HCT116 (cell line): Measurements from ENCODE around the gene CHRNE. TPM values are rescaled to one million over a fixed set of nuclear protein-coding genes. Genes with fewer than 3 reads are reported as not detected.

Experiments
- ATAC-seq: fragments of 200-7000 bp; cut with Tn5 transposase; 2 replicates; pipeline ENCODE4 v1.9.1; 2020; ENCODE audit warnings: mild to moderate bottlenecking, moderate library complexity
- BruUV-seq: library from RNA; stranded (reverse); fragments of 400-500 nt; replicated peaks from 2 replicates; lab custom pipeline; 2021; lab: Mats Ljungman, UMichigan
- CTCF ChIA-PET: fragments of 300-600 bp; sonication (Branson Sonifier 250); formaldehyde crosslinking; loops from one replicate; lab custom pipeline; 2021; ENCODE audit warnings: antibody characterized with exemption; lab: Charles Lee
- POLR2A ChIA-PET: fragments of 300-600, 350-600 bp; sonication (Branson Sonifier 250); formaldehyde crosslinking; loops from one replicate; lab custom pipeline; 2021; ENCODE audit warnings: antibody characterized with exemption; lab: Charles Lee
- RAD21 ChIA-PET, 2 experiments: fragments of 300-600 bp; sonication (Branson Sonifier 250); formaldehyde crosslinking; loops; one replicate each; lab custom pipeline; 2023; ENCODE audit warnings: low total read pairs in 2 of 2; ENCODE audit not compliant: uncharacterized antibody in 2 of 2, unreplicated experiment in 2 of 2, low non-redundant PET in 1 of 2; lab: Charles Lee
- DNase-seq: peaks from one replicate; pipeline ENCODE4 v3.0.0-alpha.2; 2010; ENCODE audit warnings: low read depth, low spot score
- H2AFZ ChIP-seq: fragments of 200-600 bp; shearing (Covaris generic), sonication (generic); 2 replicates; pipeline ENCODE4 v1.6.1; 2017; ENCODE audit warnings: low read depth, mixed run types, mixed read lengths, antibody characterized with exemption, low read length; ENCODE audit not compliant: poor library complexity, severe bottlenecking
- H3K27ac ChIP-seq: 2 replicates; pipeline ENCODE4 v1.5.1; 2012; ENCODE audit warnings: low read depth, low read length
- H3K27me3 ChIP-seq: fragments of 200-600 bp; sonication (generic); 2 replicates; pipeline ENCODE4 v1.6.1; 2016; ENCODE audit warnings: mixed run types, low read length, mixed read lengths; ENCODE audit not compliant: insufficient read depth
- H3K36me3 ChIP-seq, 2 experiments: fragments of 200-500 bp in 1 of 2; fragments of 200-600 bp in 1 of 2; sonication (Bioruptor generic) in 1 of 2; sonication (generic) in 1 of 2; 2 replicates each; pipeline versions ENCODE4 v1.5.1 to v1.6.1; 2014 to 2016; ENCODE audit warnings: low read length in 2 of 2, inconsistent platforms in 1 of 2, mixed read lengths in 1 of 2, mixed run types in 1 of 2; ENCODE audit not compliant: insufficient read depth in 2 of 2, control insufficient read depth in 1 of 2
- H3K4me1 ChIP-seq, 2 experiments: fragments of 200-600 bp in 1 of 2; sonication (generic) in 1 of 2; 2 replicates each; pipeline versions ENCODE4 v1.5.1 to v1.6.1; 2012 to 2017; ENCODE audit warnings: low read length in 2 of 2, inconsistent platforms in 1 of 2, mild to moderate bottlenecking in 1 of 2, mixed read lengths in 1 of 2, mixed run types in 1 of 2, moderate library complexity in 1 of 2; ENCODE audit not compliant: insufficient read depth in 2 of 2, control insufficient read depth in 1 of 2
- H3K4me2 ChIP-seq: fragments of 200-600 bp; sonication (generic); 2 replicates; pipeline ENCODE4 v1.6.1; 2017; ENCODE audit warnings: mixed run types, low read length, mixed read lengths
- H3K4me3 ChIP-seq, 2 experiments: fragments of 200-600 bp in 1 of 2; sonication (generic) in 1 of 2; replicated peaks in 1 of 2; 2 replicates each; pipeline ENCODE4 v1.5.1; 2011 to 2016; ENCODE audit warnings: low read length in 2 of 2, control low read depth in 1 of 2, low read depth in 1 of 2, mild to moderate bottlenecking in 1 of 2, mixed read lengths in 1 of 2, mixed run types in 1 of 2
- H3K79me2 ChIP-seq: fragments of 200-600 bp; sonication (generic); 2 replicates; pipeline ENCODE4 v1.6.1; 2017; ENCODE audit warnings: mild to moderate bottlenecking, mixed run types, low read length, moderate library complexity, mixed read lengths; ENCODE audit not compliant: insufficient read depth
- H3K9ac ChIP-seq: fragments of 200-600 bp; sonication (generic); 2 replicates; pipeline ENCODE4 v1.6.1; 2016; ENCODE audit warnings: low read length, mixed read lengths
- H3K9me2 ChIP-seq: fragments of 200-600 bp; sonication (generic), shearing (Covaris generic); 2 replicates; pipeline ENCODE4 v1.6.1; 2017; ENCODE audit warnings: mixed run types, mild to moderate bottlenecking, moderate library complexity; ENCODE audit not compliant: insufficient read depth
- H3K9me3 ChIP-seq, 2 experiments: fragments of 200-500 bp in 1 of 2; fragments of 200-600 bp in 1 of 2; sonication (Bioruptor generic) in 1 of 2; sonication (generic) in 1 of 2; 2 replicates each; pipeline ENCODE4 v1.6.1; 2014 to 2017; ENCODE audit warnings: low read length in 2 of 2, mixed read lengths in 2 of 2, inconsistent platforms in 1 of 2, low read depth in 1 of 2, mild to moderate bottlenecking in 1 of 2, mixed run types in 1 of 2, moderate library complexity in 1 of 2; ENCODE audit not compliant: control insufficient read depth in 1 of 2, insufficient read depth in 1 of 2
- H4K20me1 ChIP-seq: fragments of 200-600 bp; sonication (generic), shearing (Covaris generic); 2 replicates; pipeline ENCODE4 v1.6.1; 2017; ENCODE audit warnings: mixed run types, mild to moderate bottlenecking, moderate library complexity; ENCODE audit not compliant: insufficient read depth
- CEBPB ChIP-seq: IDR thresholded peaks from 2 replicates; pipeline ENCODE4 v1.6.1; 2012; ENCODE audit warnings: low read depth
- CTCF ChIP-seq, 3 experiments: fragments of 200-600 bp in 1 of 3; sonication (generic) in 1 of 3; IDR thresholded peaks in 2 of 3; conservative IDR thresholded peaks in 1 of 3; 2 replicates each; pipeline ENCODE4 v1.5.1; 2012 to 2017; ENCODE audit warnings: low read depth in 2 of 3, low read length in 2 of 3, antibody characterized with exemption in 1 of 3, borderline replicate concordance in 1 of 3, control low read depth in 1 of 3, mild to moderate bottlenecking in 1 of 3, mixed read lengths in 1 of 3, mixed run types in 1 of 3, moderate library complexity in 1 of 3; ENCODE audit not compliant: insufficient read depth in 1 of 3
- ELF1 ChIP-seq: IDR thresholded peaks from 2 replicates; pipeline ENCODE4 v1.6.1; 2012; ENCODE audit warnings: low read depth, borderline replicate concordance
- EZH2 ChIP-seq: fragments of 200-600 bp; sonication (generic); IDR thresholded peaks from 2 replicates; pipeline ENCODE4 v1.6.1; 2017; ENCODE audit warnings: antibody characterized with exemption, mixed run types
- JUND ChIP-seq: IDR thresholded peaks from 2 replicates; pipeline ENCODE4 v1.6.1; 2012
- POLR2A ChIP-seq: IDR thresholded peaks from 2 replicates; pipeline ENCODE4 v1.7.0; 2011; ENCODE audit warnings: borderline replicate concordance; ENCODE audit not compliant: insufficient read depth, insufficient read length; ENCODE audit errors: extremely low read depth
- POLR2AphosphoS5 ChIP-seq: IDR thresholded peaks from 2 replicates; pipeline ENCODE4 v1.6.1; 2011; ENCODE audit warnings: mild to moderate bottlenecking, low read depth, low read length, moderate library complexity
- RAD21 ChIP-seq: IDR thresholded peaks from 2 replicates; pipeline ENCODE4 v1.6.1; 2012; ENCODE audit warnings: low read depth, mild to moderate bottlenecking
- SP1 ChIP-seq: IDR thresholded peaks from 2 replicates; pipeline ENCODE4 v1.6.1; 2012; ENCODE audit warnings: low read depth
- YY1 ChIP-seq: IDR thresholded peaks from 2 replicates; pipeline ENCODE4 v1.6.1; 2011; ENCODE audit warnings: low read length, low read depth, moderate library complexity, mild to moderate bottlenecking; ENCODE audit not compliant: insufficient replicate concordance; ENCODE audit errors: extremely low read depth
- ZBTB33 ChIP-seq: IDR thresholded peaks from 2 replicates; pipeline ENCODE4 v1.6.1; 2011; ENCODE audit warnings: mild to moderate bottlenecking, low read length, moderate library complexity; ENCODE audit not compliant: insufficient replicate concordance; ENCODE audit errors: extremely low read depth
- ZNF274 ChIP-seq: fragments of 200-500 bp; sonication (Bioruptor generic); IDR thresholded peaks from 2 replicates; pipeline ENCODE4 v1.6.1; 2014; ENCODE audit warnings: mild to moderate bottlenecking, low read depth, low read length, inconsistent platforms
- intact Hi-C: fragments of 100-400 bp; cut with micrococcal nuclease; formaldehyde crosslinking; loops from 2 replicates; pipeline ENCODE4 v1.10.0; 2022
- total RNA-seq: library from RNA; stranded (reverse); gene quantifications from one replicate; pipeline ENCODE4 v1.2.1, GENCODE V29; 2021; ENCODE audit not compliant: unreplicated experiment
- TF ChIP-seq, protein P1 (sequence below): IDR thresholded peaks from 2 replicates; pipeline ENCODE4 v1.6.1; 2012
- TF ChIP-seq, protein P2 (sequence below): IDR thresholded peaks from 2 replicates; pipeline ENCODE4 v1.6.1; 2012

The CHRNE gene
- total RNA-seq, 1 experiment from 2014 or later = 0.30 TPM

- TF ChIP-seq ELF1 (no peak), ZNF274 (no peak), RAD21 (no peak)
These were observed 15.3 kb downstream of the CHRNE start (continued) for GRCh38 chr17:4887581-4887980.

DNA sequence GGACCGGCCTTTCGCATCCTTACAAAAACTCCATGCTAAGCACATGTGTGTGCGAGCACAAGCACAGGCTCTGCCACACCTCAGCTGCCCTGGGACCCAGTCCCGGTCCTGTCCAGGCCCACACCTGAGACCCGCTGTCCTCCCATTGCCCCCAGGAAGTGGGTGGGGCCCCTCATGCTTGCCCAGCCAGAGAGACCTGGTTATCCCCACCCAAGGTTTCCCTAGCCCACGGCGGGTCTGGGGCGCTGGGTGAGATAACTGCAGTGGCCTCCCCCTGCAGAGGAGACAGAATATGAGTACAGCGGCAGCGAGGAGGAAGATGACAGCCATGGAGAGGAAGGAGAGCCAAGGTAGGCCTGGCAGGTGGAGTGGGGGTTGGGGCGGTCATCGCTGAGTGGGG, 16.1 kb downstream of the CHRNE start:
- Histone ChIP-seq H3K27me3 (no peaks in the 10 kb centered on the region), H3K9ac (no peak overlapping the region), H3K9me2 (no peaks in the 10 kb centered on the region), H3K27ac (no peak overlapping the region), H4K20me1 (no peaks in the 10 kb centered on the region), H3K9me3 (no peaks in the 10 kb centered on the region), H3K4me2 (no peak overlapping the region), H3K36me3 (peaks cover 26 to 29% of the 10 kb centered on the region in 2 experiments), H3K79me2 (no peaks in the 10 kb centered on the region), H3K4me1 (no peaks in the 10 kb centered on the region), H2AFZ (no peak overlapping the region), H3K4me3 (no peak overlapping the region)
- no TSS peak for BruUV-seq
- TF ChIP-seq ELF1 (no peak), ZNF274 (no peak), POLR2AphosphoS5 (no peak), CEBPB (no peak), JUND (no peak), EZH2 (no peak), YY1 (no peak)
- TF ChIP-seq, protein P1, sequence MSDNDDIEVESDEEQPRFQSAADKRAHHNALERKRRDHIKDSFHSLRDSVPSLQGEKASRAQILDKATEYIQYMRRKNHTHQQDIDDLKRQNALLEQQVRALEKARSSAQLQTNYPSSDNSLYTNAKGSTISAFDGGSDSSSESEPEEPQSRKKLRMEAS = no peak
- ChIA-PET RAD21 (no interaction called here), CTCF (no interaction called here), POLR2A (no interaction called here)
- ATAC-seq = no peak
- intact Hi-C loops = loop anchor here (10.0 kb wide), 1 partner anchor 52 kb away; the partner anchor contains the start of gene MINK1
- no peak for DNase-seq

DNA sequence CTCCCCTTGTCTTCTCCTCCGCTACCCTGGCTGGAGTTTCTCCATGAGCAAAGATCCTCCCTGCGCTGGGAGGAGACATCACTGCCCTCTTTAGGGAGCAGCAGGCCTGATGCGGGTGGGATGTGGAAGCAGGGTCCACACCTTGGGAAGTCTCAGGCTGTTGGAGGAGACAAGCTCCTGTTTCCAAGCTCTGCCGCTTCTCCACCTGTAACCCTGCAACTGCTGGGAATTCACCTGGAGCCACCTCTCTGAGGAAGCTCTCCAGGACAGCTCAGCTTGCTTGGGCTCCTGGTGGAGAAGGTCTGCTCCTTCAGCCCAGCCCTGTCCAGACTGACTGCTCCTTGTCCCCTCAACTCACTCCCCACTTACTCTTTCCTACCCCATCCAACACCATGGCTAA, 18.4 kb downstream of the CHRNE start:
- POLR2A ChIA-PET = no interaction called here
- intact Hi-C loops = loop anchor here (10.0 kb wide), 1 partner anchor 50 kb away; the partner anchor contains the start of gene MINK1
- Histone ChIP-seq H3K4me3 (no peak overlapping the region), H3K9me3 (no peaks in the 10 kb centered on the region), H3K27ac (no peak overlapping the region), H3K79me2 (no peaks in the 10 kb centered on the region), H3K9me2 (no peaks in the 10 kb centered on the region), H3K4me1 (no peaks in the 10 kb centered on the region), H3K27me3 (no peaks in the 10 kb centered on the region), H2AFZ (no peak overlapping the region), H3K9ac (no peak overlapping the region), H3K36me3 (peaks cover 17 to 20% of the 10 kb centered on the region in 2 experiments; a peak in 3 of 4 replicates), H4K20me1 (no peaks in the 10 kb centered on the region), H3K4me2 (no peak overlapping the region)
- ATAC-seq = no peak
- DNase-seq = no peak
- CTCF ChIA-PET = interaction anchor here (1.3 kb wide), 1 partner anchor 94 kb away, joined by 3 read pairs; no protein-coding TSS in a partner anchor
- no TSS peak for BruUV-seq
- RAD21 ChIA-PET = no interaction called here
- no peak for TF ChIP-seq JUND
- TF ChIP-seq EZH2 = no peak
- TF ChIP-seq, protein P1 = no peak
- no peak for TF ChIP-seq YY1
- TF ChIP-seq SP1 = no peak
- TF ChIP-seq, protein P2, sequence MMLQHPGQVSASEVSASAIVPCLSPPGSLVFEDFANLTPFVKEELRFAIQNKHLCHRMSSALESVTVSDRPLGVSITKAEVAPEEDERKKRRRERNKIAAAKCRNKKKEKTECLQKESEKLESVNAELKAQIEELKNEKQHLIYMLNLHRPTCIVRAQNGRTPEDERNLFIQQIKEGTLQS = no peak
- TF ChIP-seq POLR2A = no peak
- no peak for TF ChIP-seq ZBTB33
- TF ChIP-seq CTCF (IDR thresholded peaks at IDR 0.05 in 2 of 3, conservative IDR thresholded peaks at IDR 0.05 in 1 of 3; ENCODE audit: borderline replicate concordance in 1 of 3, insufficient read depth in 1 of 3, low read depth in 2 of 3, low read length in 2 of 3) = no peak
